ENCODE measurements around the gene CCDC179. TPM values are rescaled to one million over a fixed set of nuclear protein-coding genes. Genes with fewer than 3 reads are reported as not detected.

CCDC179 gene
- total and polyA plus RNA-seq, 10 of the 15 experiments (the other 5 are each of a cell fraction or from before 2014, with no cell fraction given), result 0.16 TPM; not detected in 9

- Histone ChIP-seq H3K9me3 (replicated peaks; ENCODE audit: control insufficient read depth, insufficient read depth, low read length) (no peaks in the 10 kb centered on the region), H3K36me3 (ENCODE audit: control insufficient read depth in 2 of 2, insufficient read depth in 2 of 2, low read length in 1 of 2) (no peaks in the 10 kb centered on the region), H2AFZ (ENCODE audit: control insufficient read depth, low read depth, low read length) (no peak overlapping the region), H3K9ac (ENCODE audit: control insufficient read depth, insufficient read depth, low read length) (no peak overlapping the region), H3K27ac (ENCODE audit: control insufficient read depth, insufficient read depth) (no peak overlapping the region), H3K4me3 (no peak overlapping the region), H3K79me2 (ENCODE audit: control insufficient read depth, insufficient read depth, low read length) (no peaks in the 10 kb centered on the region), H3K4me2 (ENCODE audit: control insufficient read depth, insufficient read depth) (no peak overlapping the region), H4K20me1 (ENCODE audit: control insufficient read depth, insufficient read depth) (no peaks in the 10 kb centered on the region), H3K4me1 (ENCODE audit: control insufficient read depth, insufficient read depth, low read length) (no peaks in the 10 kb centered on the region), H3K27me3 (replicated peaks in 1 of 2; ENCODE audit: control insufficient read depth in 2 of 2, insufficient read depth in 2 of 2, low read length in 1 of 2) (no peaks in the 10 kb centered on the region)
- WGBS (ENCODE audit: insufficient coverage, insufficient replicate concordance, low lambda C conversion rate, missing lambda C conversion rate), result 0% methylated on average over 1 of the region's 1 CpG
- ATAC-seq, result peak; percentile 55
- no peak for DNase-seq (ENCODE audit: low read depth, low spot score)
- FAIRE-seq, result no peak
- TF ChIP-seq ATF3 (IDR thresholded peaks at IDR 0.05; ENCODE audit: borderline replicate concordance, extremely low read depth, low read depth, low read length) (no peak), JUNB (IDR thresholded peaks at IDR 0.05) (no peak), ZNF274 (IDR thresholded peaks at IDR 0.05; ENCODE audit: insufficient read depth, insufficient read length) (no peak), EP300 (IDR thresholded peaks at IDR 0.05; ENCODE audit: borderline replicate concordance in 1 of 2, control insufficient read depth in 1 of 2, low read depth in 2 of 2, low read length in 2 of 2) (no peak), EGR1 (IDR thresholded peaks at IDR 0.05; ENCODE audit: borderline replicate concordance in 1 of 2, low read depth in 2 of 2, low read length in 2 of 2) (no peak), RB1 (IDR thresholded peaks at IDR 0.05; ENCODE audit: borderline replicate concordance) (no peak), IRF5 (IDR thresholded peaks at IDR 0.05; ENCODE audit: borderline replicate concordance) (no peak), NRF1 (conservative IDR thresholded peaks at IDR 0.05; ENCODE audit: low read depth, low read length) (no peak), ZSCAN29 (IDR thresholded peaks at IDR 0.05) (no peak), POLR2AphosphoS2 (IDR thresholded peaks at IDR 0.05; ENCODE audit: low read depth, low read length) (no peak), KAT2A (conservative IDR thresholded peaks at IDR 0.05; ENCODE audit: control insufficient read depth, low read depth, low read length) (no peak), SP1 (IDR thresholded peaks at IDR 0.05; ENCODE audit: low read depth, low read length) (no peak), HDAC6 (IDR thresholded peaks at IDR 0.05; ENCODE audit: unreplicated experiment) (no peak)
- no TSS peak for BruUV-seq (replicated peaks)
- SMC1A ChIA-PET (ENCODE audit: uncharacterized antibody, unreplicated experiment), result interaction anchor here (0.6 kb wide), 1 partner anchor 22 kb away, joined by 3 read pairs; no protein-coding TSS in a partner anchor
- RAD21 ChIA-PET (ENCODE audit: unreplicated experiment), result no interaction called here
- POLR2A ChIA-PET, result no interaction called here
- intact Hi-C loops (cut with micrococcal nuclease; ENCODE audit: unreplicated experiment), result no loop called here
- in situ Hi-C loops (cut with MboI), result no loop called here
- CTCF ChIA-PET, result no interaction called here
These were observed 43.5 kb upstream of the CCDC179 start for GRCh38 chr11:22903782-22904181.
